ENCODE data around the gene ABR.

Gene ABR

GRCh38 chr17:1027044-1027443, 152.7 kb downstream of the ABR start:
- DNase-seq: no peak

GRCh38 chr17:1026599-1026975, 153.2 kb downstream of the ABR start:
- no peak for DNase-seq

- no peak for DNase-seq
Observed at GRCh38 chr17:1025733-1026598, 153.8 kb downstream of the ABR start.

GRCh38 chr17:1024076-1024475, 155.7 kb downstream of the ABR start:
- no peak for DNase-seq

- no peak for DNase-seq
Observed at GRCh38 chr17:1022278-1023024, 157.3 kb downstream of the ABR start.

GRCh38 chr17:1021147-1021546, 158.6 kb downstream of the ABR start:
- no peak for DNase-seq

- DNase-seq: no peak
Observed at GRCh38 chr17:1019451-1019850, 160.3 kb downstream of the ABR start.

GRCh38 chr17:1018547-1018946, 161.2 kb downstream of the ABR start:
- DNase-seq: no peak

- no peak for DNase-seq
Observed at GRCh38 chr17:1013729-1014090, 166.1 kb downstream of the ABR start.

GRCh38 chr17:1012823-1013728, 166.7 kb downstream of the ABR start:
- DNase-seq: no peak

- no peak for DNase-seq
Observed at GRCh38 chr17:1011760-1012735, 167.7 kb downstream of the ABR start.

GRCh38 chr17:1011138-1011537, 168.6 kb downstream of the ABR start:
- no peak for DNase-seq

GRCh38 chr17:1010586-1010985, 169.2 kb downstream of the ABR start:
- DNase-seq: no peak

GRCh38 chr17:1010086-1010450, 169.7 kb downstream of the ABR start:
- no peak for DNase-seq

GRCh38 chr17:1009229-1010085, 170.3 kb downstream of the ABR start:
- DNase-seq: no peak

- DNase-seq: no peak
Observed at GRCh38 chr17:1008008-1008761, 171.6 kb downstream of the ABR start.

- no peak for DNase-seq
Observed at GRCh38 chr17:1007310-1008007, 172.3 kb downstream of the ABR start.

GRCh38 chr17:1006054-1006453, 173.7 kb downstream of the ABR start:
- DNase-seq: no peak

- no peak for DNase-seq
Observed at GRCh38 chr17:1005361-1005946, 174.3 kb downstream of the ABR start.

Data from T-helper 2 cell (primary cell).